ENCODE data around the gene APEX1.
"Not testable (repeated sequence)": the region's sequence is repeated elsewhere in the genome, so short reads cannot be mapped to it uniquely, and the experiment has no call there.

The APEX1 gene

GRCh38 chr14:20499881-20500280 is 44.9 kb downstream of the APEX1 start:
- no peak for TF ChIP-seq CTCF (IDR thresholded peaks at IDR 0.05)
- Histone ChIP-seq H3K4me1 (no peaks in the 10 kb centered on the region), H3K27ac (no peak overlapping the region), H3K36me3 (no peaks in the 10 kb centered on the region), H3K27me3 (no peaks in the 10 kb centered on the region), H3K9me3 (no peaks in the 10 kb centered on the region), H3K4me3 (no peak overlapping the region)
- no peak for DNase-seq
- intact Hi-C loops (cut with DNase I; ENCODE audit: low total_unique reads): loop anchor here (10.0 kb wide), 1 partner anchor 785 kb away; the partner anchor contains the start of gene RPGRIP1

- H3K9me3 ChIP-seq: no peaks in the 10 kb centered on the region
- intact Hi-C loops (cut with DNase I; ENCODE audit: low total_unique reads): no loop called here
- DNase-seq: no peak
These were observed 46.3 kb downstream of the APEX1 start for GRCh38 chr14:20501346-20501745.

GRCh38 chr14:20503898-20504297 is 48.9 kb downstream of the APEX1 start:
- no peak for DNase-seq
- Histone ChIP-seq H3K27me3 (no peaks in the 10 kb centered on the region), H3K9me3 (no peaks in the 10 kb centered on the region), H3K4me1 (no peaks in the 10 kb centered on the region), H3K27ac (no peak overlapping the region), H3K4me3 (no peak overlapping the region), H3K36me3 (no peaks in the 10 kb centered on the region)
- no peak for TF ChIP-seq CTCF (IDR thresholded peaks at IDR 0.05)
- intact Hi-C loops (cut with DNase I; ENCODE audit: low total_unique reads): no loop called here

More at GRCh38 chr14:20501346-20501745, 46.3 kb downstream of the APEX1 start:
- Histone ChIP-seq H3K4me3 (no peak overlapping the region), H3K36me3 (no peaks in the 10 kb centered on the region), H3K27me3 (no peaks in the 10 kb centered on the region), H3K27ac (no peak overlapping the region), H3K4me1 (no peaks in the 10 kb centered on the region)
- TF ChIP-seq CTCF (IDR thresholded peaks at IDR 0.05): no peak

GRCh38 chr14:20506276-20506675 is 51.2 kb downstream of the APEX1 start:
- H3K36me3 ChIP-seq; DNase-seq; H3K9me3 ChIP-seq; H3K4me1 ChIP-seq; H3K27me3 ChIP-seq; H3K4me3 ChIP-seq; H3K27ac ChIP-seq; intact Hi-C loops (cut with DNase I; ENCODE audit: low total_unique reads): not testable (repeated sequence)

GRCh38 chr14:20506752-20507151 is 51.7 kb downstream of the APEX1 start:
- intact Hi-C loops (cut with DNase I; ENCODE audit: low total_unique reads); H3K36me3 ChIP-seq; H3K9me3 ChIP-seq; H3K4me1 ChIP-seq; H3K4me3 ChIP-seq; H3K27ac ChIP-seq; H3K27me3 ChIP-seq; DNase-seq: not testable (repeated sequence)
